ENCODE results near the gene FAM186B.
A peak's percentile ranks its signal among the peaks of the same experiment; 100 is the strongest.

The FAM186B gene

GRCh38 chr12:49552014-49552413 lies 53.4 kb downstream of the FAM186B start:
- DNase-seq (ENCODE audit: low spot score), result no peak

- DNase-seq (ENCODE audit: low spot score), result no peak
Measured at GRCh38 chr12:49550693-49551252, 54.7 kb downstream of the FAM186B start.

GRCh38 chr12:49549735-49550692 lies 55.4 kb downstream of the FAM186B start:
- no peak for DNase-seq (ENCODE audit: low spot score)

GRCh38 chr12:49548822-49549648 lies 56.4 kb downstream of the FAM186B start:
- DNase-seq (ENCODE audit: low spot score), result peak; percentile 9

GRCh38 chr12:49548481-49548821 lies 57.0 kb downstream of the FAM186B start:
- DNase-seq (ENCODE audit: low spot score), result no peak

GRCh38 chr12:49547090-49547690 lies 58.2 kb downstream of the FAM186B start:
- no peak for DNase-seq (ENCODE audit: low spot score)

GRCh38 chr12:49546481-49546880 lies 59.0 kb downstream of the FAM186B start:
- no peak for DNase-seq (ENCODE audit: low spot score)

- no peak for DNase-seq (ENCODE audit: low spot score)
Measured at GRCh38 chr12:49545815-49546214, 59.6 kb downstream of the FAM186B start.

- DNase-seq (ENCODE audit: low spot score), result no peak
Measured at GRCh38 chr12:49543914-49544815, 61.3 kb downstream of the FAM186B start.

GRCh38 chr12:49543221-49543913 lies 62.1 kb downstream of the FAM186B start:
- no peak for DNase-seq (ENCODE audit: low spot score)

GRCh38 chr12:49542592-49543160 lies 62.8 kb downstream of the FAM186B start:
- DNase-seq (ENCODE audit: low spot score), result no peak

- no peak for DNase-seq (ENCODE audit: low spot score)
Measured at GRCh38 chr12:49541911-49542505, 63.4 kb downstream of the FAM186B start.

- no peak for DNase-seq (ENCODE audit: low spot score)
Measured at GRCh38 chr12:49541140-49541861, 64.1 kb downstream of the FAM186B start.

- no peak for DNase-seq (ENCODE audit: low spot score)
Measured at GRCh38 chr12:49540229-49541139, 65.0 kb downstream of the FAM186B start.

GRCh38 chr12:49539406-49540228 lies 65.8 kb downstream of the FAM186B start:
- no peak for DNase-seq (ENCODE audit: low spot score)

- DNase-seq (ENCODE audit: low spot score), result peak; percentile 93
Measured at GRCh38 chr12:49538510-49539403, 66.7 kb downstream of the FAM186B start, which contains the start of gene KCNH3. KCNH3 (plus strand) TSS chr12:49539030; CDS start chr12:49539417, 387 bp downstream.

Measured in CD4-positive, alpha-beta T cell treated with Interleukin-2 at 100 ng/mL for 4 hours (primary cell).